ENCODE data around the gene FANK1.

- TF ChIP-seq YY1 (IDR thresholded peaks at IDR 0.05; ENCODE audit: insufficient read depth, insufficient read length) = no peak
- no peak for TF ChIP-seq SUZ12 (IDR thresholded peaks at IDR 0.05; ENCODE audit: extremely low read depth, insufficient read depth, insufficient read length)
These were observed 37.1 kb upstream of the FANK1 start for GRCh38 chr10:125859128-125859817.

All from NT2/D1 (cell line).